ENCODE measurements around the gene GLIS2.
A peak's percentile ranks its signal among the peaks of the same experiment; 100 is the strongest.

GLIS2 gene

DNA sequence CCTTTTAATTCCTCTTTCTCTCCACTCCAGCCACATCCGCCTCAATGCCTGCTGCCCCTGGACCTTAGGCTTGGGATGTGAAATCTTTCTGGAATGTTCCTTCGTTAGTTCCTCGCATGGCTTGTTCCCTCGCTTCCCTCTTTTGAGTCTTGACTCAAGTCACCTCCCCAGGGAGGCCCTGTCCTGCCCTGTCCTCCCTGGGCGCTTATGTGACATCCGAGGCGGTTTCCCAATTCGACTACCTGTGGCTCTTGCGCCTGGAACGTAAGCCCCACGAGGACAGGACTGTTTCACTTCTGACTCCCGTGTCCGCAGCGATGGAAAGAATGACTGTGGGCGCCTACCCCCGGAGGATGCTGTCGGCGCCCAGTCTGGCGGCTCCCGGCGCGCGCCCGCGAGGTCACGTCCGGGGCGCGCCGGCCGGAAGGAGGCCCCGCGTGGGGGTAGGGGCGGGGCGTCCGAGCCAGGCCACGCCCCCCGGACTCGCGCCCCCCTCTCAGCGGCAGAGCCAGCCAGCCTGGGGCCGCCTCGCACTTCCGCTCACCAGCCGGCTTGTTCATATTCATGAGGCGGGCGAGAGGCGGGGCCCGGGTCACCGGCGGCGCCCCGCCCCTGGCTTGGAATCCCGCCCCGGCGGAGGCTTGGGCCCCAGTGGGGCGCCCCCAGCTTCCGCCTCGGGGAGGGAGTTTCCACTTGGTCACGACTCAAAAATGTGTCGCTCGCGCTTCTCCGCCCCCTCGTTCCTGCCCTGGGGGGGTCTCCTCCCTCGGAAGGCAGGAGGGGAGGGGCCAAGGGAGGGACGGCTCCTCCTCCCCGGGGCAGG, 8.4 kb upstream of the GLIS2 start (continued):
- TF ChIP-seq, protein P1, sequence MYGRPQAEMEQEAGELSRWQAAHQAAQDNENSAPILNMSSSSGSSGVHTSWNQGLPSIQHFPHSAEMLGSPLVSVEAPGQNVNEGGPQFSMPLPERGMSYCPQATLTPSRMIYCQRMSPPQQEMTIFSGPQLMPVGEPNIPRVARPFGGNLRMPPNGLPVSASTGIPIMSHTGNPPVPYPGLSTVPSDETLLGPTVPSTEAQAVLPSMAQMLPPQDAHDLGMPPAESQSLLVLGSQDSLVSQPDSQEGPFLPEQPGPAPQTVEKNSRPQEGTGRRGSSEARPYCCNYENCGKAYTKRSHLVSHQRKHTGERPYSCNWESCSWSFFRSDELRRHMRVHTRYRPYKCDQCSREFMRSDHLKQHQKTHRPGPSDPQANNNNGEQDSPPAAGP (tag by site-specific recombination; IDR thresholded peaks at IDR 0.05), result peak; percentile 90
- TF ChIP-seq ZNF639 (tag by site-specific recombination; IDR thresholded peaks at IDR 0.05) (no peak), ZNF341 (tag by site-specific recombination; IDR thresholded peaks at IDR 0.05; ENCODE audit: low read depth) (0 out of 2 replicates have a peak, but pooled peaks have one; percentile 20), TRIM28 (IDR thresholded peaks at IDR 0.05; ENCODE audit: borderline replicate concordance, low read length) (no peak), ZNF19 (tag by site-specific recombination; IDR thresholded peaks at IDR 0.05; ENCODE audit: low read depth) (no peak), ZNF404 (tag by site-specific recombination; IDR thresholded peaks at IDR 0.05) (no peak), ZNF610 (tag by site-specific recombination; IDR thresholded peaks at IDR 0.05; ENCODE audit: borderline replicate concordance) (0 out of 2 replicates have a peak, but pooled peaks have one; percentile 29), WT1 (tag by site-specific recombination; IDR thresholded peaks at IDR 0.05) (peak; percentile 81), ZNF274 (IDR thresholded peaks at IDR 0.05; ENCODE audit: low read length) (no peak), ZNF274 (tag by site-specific recombination; IDR thresholded peaks at IDR 0.05; ENCODE audit: borderline replicate concordance) (no peak), KLF16 (tag by site-specific recombination; IDR thresholded peaks at IDR 0.05) (0 out of 2 replicates have a peak, but pooled peaks have one; percentile 20), ZNF223 (tag by site-specific recombination; IDR thresholded peaks at IDR 0.05) (no peak), ZNF354C (tag by site-specific recombination; IDR thresholded peaks at IDR 0.05; ENCODE audit: borderline replicate concordance, low read depth) (no peak), ZNF654 (tag by site-specific recombination; IDR thresholded peaks at IDR 0.05; ENCODE audit: low read depth) (no peak), ZNF600 (tag by site-specific recombination; IDR thresholded peaks at IDR 0.05) (no peak), ZNF366 (tag by site-specific recombination; conservative IDR thresholded peaks at IDR 0.05) (no peak), ZNF302 (tag by site-specific recombination; IDR thresholded peaks at IDR 0.05; ENCODE audit: low read depth) (no peak), KLF10 (tag by site-specific recombination; IDR thresholded peaks at IDR 0.05) (peak; percentile 89), ZNF664 (tag by site-specific recombination; IDR thresholded peaks at IDR 0.05) (no peak), SCRT1 (tag by site-specific recombination; IDR thresholded peaks at IDR 0.05; ENCODE audit: borderline replicate concordance) (peak; percentile 47; the same call in 1 of the 2 replicates), KLF9 (tag by site-specific recombination; IDR thresholded peaks at IDR 0.05; ENCODE audit: low read depth) (peak; percentile 64)
- TF ChIP-seq, protein P2, sequence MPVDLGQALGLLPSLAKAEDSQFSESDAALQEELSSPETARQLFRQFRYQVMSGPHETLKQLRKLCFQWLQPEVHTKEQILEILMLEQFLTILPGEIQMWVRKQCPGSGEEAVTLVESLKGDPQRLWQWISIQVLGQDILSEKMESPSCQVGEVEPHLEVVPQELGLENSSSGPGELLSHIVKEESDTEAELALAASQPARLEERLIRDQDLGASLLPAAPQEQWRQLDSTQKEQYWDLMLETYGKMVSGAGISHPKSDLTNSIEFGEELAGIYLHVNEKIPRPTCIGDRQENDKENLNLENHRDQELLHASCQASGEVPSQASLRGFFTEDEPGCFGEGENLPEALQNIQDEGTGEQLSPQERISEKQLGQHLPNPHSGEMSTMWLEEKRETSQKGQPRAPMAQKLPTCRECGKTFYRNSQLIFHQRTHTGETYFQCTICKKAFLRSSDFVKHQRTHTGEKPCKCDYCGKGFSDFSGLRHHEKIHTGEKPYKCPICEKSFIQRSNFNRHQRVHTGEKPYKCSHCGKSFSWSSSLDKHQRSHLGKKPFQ (tag by site-specific recombination; IDR thresholded peaks at IDR 0.05), result no peak
- TF ChIP-seq, protein P3, sequence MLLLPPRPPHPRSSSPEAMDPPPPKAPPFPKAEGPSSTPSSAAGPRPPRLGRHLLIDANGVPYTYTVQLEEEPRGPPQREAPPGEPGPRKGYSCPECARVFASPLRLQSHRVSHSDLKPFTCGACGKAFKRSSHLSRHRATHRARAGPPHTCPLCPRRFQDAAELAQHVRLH (tag by site-specific recombination; IDR thresholded peaks at IDR 0.05), result no peak
- TF ChIP-seq, protein P4, sequence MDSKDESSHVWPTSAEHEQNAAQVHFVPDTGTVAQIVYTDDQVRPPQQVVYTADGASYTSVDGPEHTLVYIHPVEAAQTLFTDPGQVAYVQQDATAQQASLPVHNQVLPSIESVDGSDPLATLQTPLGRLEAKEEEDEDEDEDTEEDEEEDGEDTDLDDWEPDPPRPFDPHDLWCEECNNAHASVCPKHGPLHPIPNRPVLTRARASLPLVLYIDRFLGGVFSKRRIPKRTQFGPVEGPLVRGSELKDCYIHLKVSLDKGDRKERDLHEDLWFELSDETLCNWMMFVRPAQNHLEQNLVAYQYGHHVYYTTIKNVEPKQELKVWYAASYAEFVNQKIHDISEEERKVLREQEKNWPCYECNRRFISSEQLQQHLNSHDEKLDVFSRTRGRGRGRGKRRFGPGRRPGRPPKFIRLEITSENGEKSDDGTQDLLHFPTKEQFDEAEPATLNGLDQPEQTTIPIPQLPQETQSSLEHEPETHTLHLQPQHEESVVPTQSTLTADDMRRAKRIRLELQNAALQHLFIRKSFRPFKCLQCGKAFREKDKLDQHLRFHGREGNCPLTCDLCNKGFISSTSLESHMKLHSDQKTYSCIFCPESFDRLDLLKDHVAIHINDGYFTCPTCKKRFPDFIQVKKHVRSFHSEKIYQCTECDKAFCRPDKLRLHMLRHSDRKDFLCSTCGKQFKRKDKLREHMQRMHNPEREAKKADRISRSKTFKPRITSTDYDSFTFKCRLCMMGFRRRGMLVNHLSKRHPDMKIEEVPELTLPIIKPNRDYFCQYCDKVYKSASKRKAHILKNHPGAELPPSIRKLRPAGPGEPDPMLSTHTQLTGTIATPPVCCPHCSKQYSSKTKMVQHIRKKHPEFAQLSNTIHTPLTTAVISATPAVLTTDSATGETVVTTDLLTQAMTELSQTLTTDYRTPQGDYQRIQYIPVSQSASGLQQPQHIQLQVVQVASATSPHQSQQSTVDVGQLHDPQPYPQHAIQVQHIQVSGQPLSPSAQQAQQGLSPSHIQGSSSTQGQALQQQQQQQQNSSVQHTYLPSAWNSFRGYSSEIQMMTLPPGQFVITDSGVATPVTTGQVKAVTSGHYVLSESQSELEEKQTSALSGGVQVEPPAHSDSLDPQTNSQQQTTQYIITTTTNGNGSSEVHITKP (tag by site-specific recombination; IDR thresholded peaks at IDR 0.05), result peak; percentile 78; the same call in 1 of the 2 replicates
- TF ChIP-seq, protein P5, sequence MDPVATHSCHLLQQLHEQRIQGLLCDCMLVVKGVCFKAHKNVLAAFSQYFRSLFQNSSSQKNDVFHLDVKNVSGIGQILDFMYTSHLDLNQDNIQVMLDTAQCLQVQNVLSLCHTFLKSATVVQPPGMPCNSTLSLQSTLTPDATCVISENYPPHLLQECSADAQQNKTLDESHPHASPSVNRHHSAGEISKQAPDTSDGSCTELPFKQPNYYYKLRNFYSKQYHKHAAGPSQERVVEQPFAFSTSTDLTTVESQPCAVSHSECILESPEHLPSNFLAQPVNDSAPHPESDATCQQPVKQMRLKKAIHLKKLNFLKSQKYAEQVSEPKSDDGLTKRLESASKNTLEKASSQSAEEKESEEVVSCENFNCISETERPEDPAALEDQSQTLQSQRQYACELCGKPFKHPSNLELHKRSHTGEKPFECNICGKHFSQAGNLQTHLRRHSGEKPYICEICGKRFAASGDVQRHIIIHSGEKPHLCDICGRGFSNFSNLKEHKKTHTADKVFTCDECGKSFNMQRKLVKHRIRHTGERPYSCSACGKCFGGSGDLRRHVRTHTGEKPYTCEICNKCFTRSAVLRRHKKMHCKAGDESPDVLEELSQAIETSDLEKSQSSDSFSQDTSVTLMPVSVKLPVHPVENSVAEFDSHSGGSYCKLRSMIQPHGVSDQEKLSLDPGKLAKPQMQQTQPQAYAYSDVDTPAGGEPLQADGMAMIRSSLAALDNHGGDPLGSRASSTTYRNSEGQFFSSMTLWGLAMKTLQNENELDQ (tag by site-specific recombination; IDR thresholded peaks at IDR 0.05; ENCODE audit: low read depth), result no peak
- TF ChIP-seq, protein P6, sequence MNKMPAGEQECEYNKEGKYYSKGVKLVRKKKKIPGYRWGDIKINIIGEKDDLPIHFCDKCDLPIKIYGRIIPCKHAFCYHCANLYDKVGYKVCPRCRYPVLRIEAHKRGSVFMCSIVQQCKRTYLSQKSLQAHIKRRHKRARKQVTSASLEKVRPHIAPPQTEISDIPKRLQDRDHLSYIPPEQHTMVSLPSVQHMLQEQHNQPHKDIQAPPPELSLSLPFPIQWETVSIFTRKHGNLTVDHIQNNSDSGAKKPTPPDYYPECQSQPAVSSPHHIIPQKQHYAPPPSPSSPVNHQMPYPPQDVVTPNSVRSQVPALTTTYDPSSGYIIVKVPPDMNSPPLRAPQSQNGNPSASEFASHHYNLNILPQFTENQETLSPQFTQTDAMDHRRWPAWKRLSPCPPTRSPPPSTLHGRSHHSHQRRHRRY (tag by site-specific recombination; IDR thresholded peaks at IDR 0.05), result no peak
